HEK293T (cell line): ENCODE measurements around the gene MORN3.

Experiments used
- CTCF ChIA-PET: fragments of 350-600 bp; formaldehyde crosslinking; extraction: SDS; loops from one replicate; lab custom pipeline; 2021; ENCODE audit warnings: antibody characterized with exemption, inconsistent platforms; lab: Yijun Ruan, JAX
- POLR2A ChIA-PET: fragments of 350-600 bp; formaldehyde crosslinking; extraction: SDS; loops from one replicate; lab custom pipeline; 2020; ENCODE audit warnings: antibody characterized with exemption, inconsistent platforms; lab: Yijun Ruan, JAX
- DNase-seq: peaks from one replicate; pipeline ENCODE4 v3.0.0; 2012; ENCODE audit warnings: mixed read lengths; ENCODE audit errors: extremely low spot score
- ARNT ChIP-seq: fragments of 450-650 bp; IDR thresholded peaks from 2 replicates; pipeline ENCODE4 v1.6.1; 2017; ENCODE audit warnings: mild to moderate bottlenecking
- BHLHE40 ChIP-seq: fragments of 450-650 bp; IDR thresholded peaks from 2 replicates; pipeline ENCODE4 v1.6.1; 2016; ENCODE audit warnings: mild to moderate bottlenecking, moderate library complexity, borderline replicate concordance
- CTBP1 ChIP-seq: fragments of 450-650 bp; IDR thresholded peaks from 2 replicates; pipeline ENCODE4 v1.6.1; 2016; ENCODE audit warnings: borderline replicate concordance
- ELF4 ChIP-seq: fragments of 450-650 bp; IDR thresholded peaks from 2 replicates; pipeline ENCODE4 v1.6.1; 2017; ENCODE audit warnings: antibody characterized with exemption
- FOXA1 ChIP-seq: fragments of 450-650 bp; IDR thresholded peaks from 2 replicates; pipeline ENCODE4 v1.6.1; 2016; ENCODE audit warnings: mild to moderate bottlenecking
- FOXK2 ChIP-seq: fragments of 450-650 bp; IDR thresholded peaks from 2 replicates; pipeline ENCODE4 v1.6.1; 2016; ENCODE audit warnings: mild to moderate bottlenecking
- FOXM1 ChIP-seq: fragments of 450-650 bp; IDR thresholded peaks from 2 replicates; pipeline ENCODE4 v1.6.1; 2017; ENCODE audit warnings: mild to moderate bottlenecking, borderline replicate concordance
- HDGF ChIP-seq: fragments of 450-650 bp; IDR thresholded peaks from 2 replicates; pipeline ENCODE4 v1.6.1; 2017; ENCODE audit warnings: antibody characterized with exemption, borderline replicate concordance
- L3MBTL2 ChIP-seq: fragments of 450-650 bp; conservative IDR thresholded peaks from 2 replicates; pipeline ENCODE4 v1.6.1; 2016; ENCODE audit warnings: mild to moderate bottlenecking
- LEF1 ChIP-seq: fragments of 450-650 bp; IDR thresholded peaks from 2 replicates; pipeline ENCODE4 v1.6.1; 2017; ENCODE audit warnings: mild to moderate bottlenecking, borderline replicate concordance
- NFRKB ChIP-seq: fragments of 450-650 bp; IDR thresholded peaks from 2 replicates; pipeline ENCODE4 v1.6.1; 2016; ENCODE audit warnings: mild to moderate bottlenecking, moderate library complexity
- SP1 ChIP-seq: fragments of 450-650 bp; IDR thresholded peaks from 2 replicates; pipeline ENCODE4 v1.6.1; 2017
- SUZ12 ChIP-seq: fragments of 450-650 bp; IDR thresholded peaks from 2 replicates; pipeline ENCODE4 v1.6.1; 2016; ENCODE audit warnings: mild to moderate bottlenecking
- TARDBP ChIP-seq: fragments of 450-650 bp; IDR thresholded peaks from 2 replicates; pipeline ENCODE4 v1.6.1; 2016
- ZNF384 ChIP-seq: fragments of 450-650 bp; IDR thresholded peaks from 2 replicates; pipeline ENCODE4 v1.6.1; 2016
- TF ChIP-seq, protein P1 (sequence below): fragments of 450-650 bp; IDR thresholded peaks from 2 replicates; pipeline ENCODE4 v1.6.1; 2016

Gene MORN3

DNA sequence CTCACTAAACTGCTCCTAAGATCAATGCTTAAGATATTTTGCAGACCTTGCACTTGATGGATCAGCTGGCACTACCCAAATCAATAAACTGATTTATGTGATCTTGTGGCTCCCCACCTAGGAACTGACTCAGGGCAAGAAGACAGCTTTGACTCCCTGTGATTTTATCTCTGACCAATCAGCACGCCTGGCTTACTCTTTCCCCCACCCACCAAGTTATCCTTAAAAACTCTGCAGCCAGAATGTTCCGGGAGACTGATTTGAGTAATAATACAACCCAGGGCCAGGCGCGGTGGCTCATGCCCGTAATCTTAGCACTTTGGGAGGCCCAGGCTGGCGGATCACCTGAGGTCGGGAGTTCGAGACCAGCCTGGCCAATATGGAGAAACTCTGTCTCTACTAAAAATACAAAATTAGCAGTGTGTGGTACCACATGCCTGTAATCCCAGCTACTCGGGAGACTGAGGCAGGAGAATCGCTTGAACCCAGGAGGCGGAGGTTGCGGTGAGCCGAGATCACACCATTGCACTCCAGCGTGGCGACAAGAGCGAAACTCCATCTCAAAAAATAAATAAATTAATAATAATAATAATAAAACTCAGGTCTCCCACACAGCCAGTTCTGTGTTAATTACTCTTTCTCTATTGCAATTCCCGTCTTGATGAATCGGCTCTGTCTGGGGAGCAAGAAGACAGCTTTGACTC lies 12.0 kb downstream of the MORN3 start:
- no peak for DNase-seq
- POLR2A ChIA-PET, result interaction anchor here (1.3 kb wide), 2 partner anchors 15 to 30 kb away, joined by 4 to 5 read pairs; no protein-coding TSS in a partner anchor
- TF ChIP-seq HDGF (no peak), FOXK2 (no peak), FOXA1 (no peak), ZNF384 (no peak), L3MBTL2 (no peak), ARNT (no peak), LEF1 (no peak), SP1 (no peak)
- TF ChIP-seq, protein P1, sequence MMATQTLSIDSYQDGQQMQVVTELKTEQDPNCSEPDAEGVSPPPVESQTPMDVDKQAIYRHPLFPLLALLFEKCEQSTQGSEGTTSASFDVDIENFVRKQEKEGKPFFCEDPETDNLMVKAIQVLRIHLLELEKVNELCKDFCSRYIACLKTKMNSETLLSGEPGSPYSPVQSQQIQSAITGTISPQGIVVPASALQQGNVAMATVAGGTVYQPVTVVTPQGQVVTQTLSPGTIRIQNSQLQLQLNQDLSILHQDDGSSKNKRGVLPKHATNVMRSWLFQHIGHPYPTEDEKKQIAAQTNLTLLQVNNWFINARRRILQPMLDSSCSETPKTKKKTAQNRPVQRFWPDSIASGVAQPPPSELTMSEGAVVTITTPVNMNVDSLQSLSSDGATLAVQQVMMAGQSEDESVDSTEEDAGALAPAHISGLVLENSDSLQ, result no peak
- CTCF ChIA-PET, result interaction anchor here (1.6 kb wide), 1 partner anchor 11 kb away, joined by 8 read pairs; no protein-coding TSS in a partner anchor

GRCh38 chr12:121656122-121656521 lies 13.3 kb downstream of the MORN3 start:
- CTCF ChIA-PET, result interaction anchor here (1.6 kb wide), 1 partner anchor 12 kb away, joined by 8 read pairs; no protein-coding TSS in a partner anchor
- no peak for TF ChIP-seq TARDBP
- POLR2A ChIA-PET, result no interaction called here
- DNase-seq, result no peak

DNA sequence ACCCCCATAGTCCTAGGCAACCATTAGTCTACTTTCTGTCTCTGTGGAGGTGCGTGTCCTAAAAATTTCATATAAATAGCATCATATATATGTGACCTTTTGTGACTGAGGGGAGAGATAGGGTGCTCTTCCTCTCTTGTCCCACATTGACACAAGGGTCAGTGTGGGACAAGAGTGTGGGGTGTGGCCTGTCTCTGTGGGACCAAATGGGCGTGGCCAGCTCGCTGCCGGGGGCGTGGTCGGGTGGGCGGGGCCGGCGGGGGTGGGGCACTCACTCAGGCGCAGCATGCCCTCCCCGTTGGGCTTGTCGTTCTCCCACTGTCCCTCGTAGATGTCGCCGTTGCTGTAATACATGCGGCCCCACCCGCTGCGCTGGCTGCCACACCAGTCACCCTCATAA lies 15.5 kb downstream of the MORN3 start:
- peak; percentile 61 for DNase-seq
- TF ChIP-seq HDGF, result no peak
- no peak for TF ChIP-seq NFRKB
- TF ChIP-seq ZNF384, result no peak
- no peak for TF ChIP-seq SUZ12
- TF ChIP-seq, protein P1, result no peak
- TF ChIP-seq BHLHE40, result no peak
- no peak for TF ChIP-seq LEF1
- TF ChIP-seq ELF4, result no peak
- no peak for TF ChIP-seq FOXK2
- TF ChIP-seq ARNT, result no peak
- ChIA-PET CTCF (interaction anchor here (0.5 to 1.1 kb wide), 2 partner anchors 17 to 30 kb away, joined by 3 to 4 read pairs; no protein-coding TSS in a partner anchor), POLR2A (interaction anchor here (0.6 kb wide), 1 partner anchor 1453 kb away, joined by 3 read pairs; no protein-coding TSS in a partner anchor)

DNA sequence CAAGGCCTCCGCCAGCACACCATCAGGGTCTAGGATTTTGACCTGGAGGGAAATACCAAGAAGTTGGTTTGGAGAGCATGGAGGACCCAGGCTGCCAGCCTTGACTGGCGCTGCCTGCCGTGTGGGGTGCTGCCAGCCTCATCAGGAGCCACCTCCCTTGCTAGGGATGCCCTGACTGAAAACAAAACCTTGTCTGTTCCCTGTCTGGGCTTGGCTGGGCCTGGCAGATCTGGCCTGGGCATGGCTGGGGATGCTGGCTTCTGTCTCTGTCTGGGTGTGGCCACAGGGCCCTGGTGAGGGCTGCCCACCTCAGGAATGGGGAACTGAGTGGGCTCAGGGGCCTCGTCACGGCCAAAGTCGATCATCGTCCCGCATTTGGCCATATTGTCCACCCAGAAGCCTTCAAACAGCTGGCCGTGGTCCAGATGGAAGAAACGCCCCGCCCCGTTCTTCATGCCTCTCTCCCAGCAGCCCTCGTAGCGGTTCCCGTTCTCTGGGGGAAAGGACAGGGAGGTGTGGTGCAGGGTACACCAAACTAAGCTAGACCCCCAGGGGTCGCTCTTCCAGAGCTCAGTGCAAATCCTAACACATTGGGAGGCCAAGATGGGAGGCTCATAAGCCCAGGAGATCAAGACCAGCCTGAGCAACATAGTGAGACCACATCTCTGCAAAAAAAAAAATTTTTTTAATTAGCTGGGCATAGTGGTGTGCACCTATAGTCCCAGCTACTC lies 16.5 kb downstream of the MORN3 start:
- DNase-seq, result no peak
- ChIA-PET POLR2A (no interaction called here), CTCF (interaction anchor here (1.1 kb wide), 1 partner anchor 19 kb away, joined by 3 read pairs; no protein-coding TSS in a partner anchor)
- TF ChIP-seq ZNF384 (no peak), SUZ12 (no peak), BHLHE40 (no peak), HDGF (no peak), FOXK2 (no peak), FOXM1 (no peak), CTBP1 (no peak), ARNT (no peak), FOXA1 (no peak), L3MBTL2 (no peak), ELF4 (no peak)
- TF ChIP-seq, protein P1, result no peak

GRCh38 chr12:121651320-121651719 lies 18.1 kb downstream of the MORN3 start:
- TF ChIP-seq CTBP1 (no peak), LEF1 (no peak), FOXA1 (no peak), FOXK2 (no peak), NFRKB (no peak), TARDBP (no peak), L3MBTL2 (no peak), HDGF (no peak), BHLHE40 (no peak), ZNF384 (no peak), ARNT (no peak), SP1 (no peak), SUZ12 (no peak), ELF4 (no peak), FOXM1 (no peak)
- TF ChIP-seq, protein P1, result no peak
- POLR2A ChIA-PET, result no interaction called here
- CTCF ChIA-PET, result interaction anchor here (0.6 to 1.0 kb wide), 3 partner anchors 10 to 126 kb away, joined by 3 to 4 read pairs (median 3); no protein-coding TSS in a partner anchor
- DNase-seq, result no peak
